HepG2 (cell line): ENCODE measurements around the gene ITLN2. TPM values are rescaled to one million over a fixed set of nuclear protein-coding genes. Genes with fewer than 3 reads are reported as not detected.

ENCODE experiments used
- ATAC-seq: fragments of 200-7000 bp; cut with Tn5 transposase; 3 replicates; pipeline ENCODE4 v1.9.1; 2020; ENCODE audit warnings: mild to moderate bottlenecking, moderate library complexity
- BruUV-seq: library from RNA; stranded (reverse); fragments of 400-500 nt; replicated peaks from 2 replicates; lab custom pipeline; 2021; lab: Mats Ljungman, UMichigan
- CTCF ChIA-PET: fragments of 300-600 bp; formaldehyde crosslinking; extraction: SDS; loops from one replicate; lab custom pipeline; 2021; ENCODE audit warnings: low total read pairs, inconsistent platforms, low intra/inter-chr PET ratio; lab: Yijun Ruan, JAX
- POLR2A ChIA-PET: fragments of 350-600 bp; sonication (Branson Sonifier 250); formaldehyde crosslinking; loops from one replicate; lab custom pipeline; 2020; ENCODE audit warnings: antibody characterized with exemption, inconsistent platforms; lab: Yijun Ruan, JAX
- DNase-seq: peaks from one replicate; pipeline ENCODE4 v3.0.0-alpha.2; 2015; ENCODE audit warnings: low spot score
- FAIRE-seq: peaks from 3 replicates; lab custom pipeline; 2011; peaks lifted over from hg19 to GRCh38; lab: Jason Lieb, UNC
- H2AFZ ChIP-seq: one replicate; pipeline ENCODE4 v1.6.1; 2011; ENCODE audit warnings: low read length, inconsistent platforms
- H3K27ac ChIP-seq: fragments of 300-600 bp; 3 replicates; pipeline ENCODE4 v1.8.0; 2011; ENCODE audit warnings: mixed run types, mild to moderate bottlenecking, mixed read lengths, low read length, inconsistent platforms; ENCODE audit not compliant: insufficient read depth; ENCODE audit errors: extremely low read length
- H3K27me3 ChIP-seq, 2 experiments: fragments of 200-600 bp in 1 of 2; 2 replicates in 1 of 2; 3 replicates in 1 of 2; pipeline versions ENCODE4 v1.6.0 to v1.8.0; 2011; ENCODE audit warnings: low read length in 2 of 2, mild to moderate bottlenecking in 2 of 2, moderate library complexity in 2 of 2, inconsistent platforms in 1 of 2; ENCODE audit not compliant: insufficient read depth in 2 of 2, control insufficient read depth in 1 of 2
- H3K36me3 ChIP-seq, 2 experiments: fragments of 200-600 bp in 1 of 2; replicated peaks in 1 of 2; 2 replicates in 1 of 2; 3 replicates in 1 of 2; pipeline versions ENCODE4 v1.5.1 to v1.8.0; 2011; ENCODE audit warnings: low read length in 2 of 2, inconsistent platforms in 1 of 2; ENCODE audit not compliant: insufficient read depth in 2 of 2, control insufficient read depth in 1 of 2
- H3K4me1 ChIP-seq: 2 replicates; pipeline ENCODE4 v1.5.1; 2012; ENCODE audit warnings: low read length, inconsistent platforms; ENCODE audit not compliant: insufficient read depth
- H3K4me2 ChIP-seq: 2 replicates; pipeline ENCODE4 v1.6.0; 2011; ENCODE audit warnings: low read depth, low read length, inconsistent platforms
- H3K4me3 ChIP-seq, 3 experiments: fragments of 200-600 bp in 1 of 3; sonication (generic), shearing (Covaris generic) in 1 of 3; replicated peaks in 1 of 3; 2 replicates each; pipeline ENCODE4 v1.5.1; 2011 to 2016; ENCODE audit warnings: low read length in 3 of 3, inconsistent platforms in 2 of 3, low read depth in 2 of 3, mild to moderate bottlenecking in 2 of 3, control low read depth in 1 of 3, mixed read lengths in 1 of 3; ENCODE audit not compliant: insufficient read depth in 1 of 3
- H3K79me2 ChIP-seq: one replicate; pipeline ENCODE4 v1.6.1; 2011; ENCODE audit warnings: low read length, inconsistent platforms; ENCODE audit not compliant: insufficient read depth
- H3K9ac ChIP-seq: 2 replicates; pipeline ENCODE4 v1.6.0; 2011; ENCODE audit warnings: mild to moderate bottlenecking, low read depth, low read length, inconsistent platforms; ENCODE audit not compliant: insufficient read depth
- H3K9me3 ChIP-seq: 2 replicates; pipeline ENCODE4 v1.5.1; 2012; ENCODE audit warnings: mild to moderate bottlenecking, low read length
- H4K20me1 ChIP-seq: 2 replicates; pipeline ENCODE4 v1.6.0; 2011; ENCODE audit warnings: inconsistent platforms, mild to moderate bottlenecking, low read length, moderate library complexity; ENCODE audit not compliant: insufficient read depth
- FOXM1 ChIP-seq: sonication (generic); formaldehyde crosslinking; IDR thresholded peaks from 2 replicates; pipeline ENCODE4 v1.5.0; 2020; ENCODE audit warnings: missing genetic modification reagents
- GTF3A ChIP-seq: sonication (generic); formaldehyde crosslinking; conservative IDR thresholded peaks from 2 replicates; pipeline ENCODE4 v1.4.0; 2020; ENCODE audit warnings: mild to moderate bottlenecking, missing genetic modification reagents
- ISX ChIP-seq: sonication (generic); formaldehyde crosslinking; conservative IDR thresholded peaks from 2 replicates; pipeline ENCODE4 v1.5.0; 2020; ENCODE audit warnings: missing genetic modification reagents
- KDM2A ChIP-seq: sonication (generic); formaldehyde crosslinking; IDR thresholded peaks from 2 replicates; pipeline ENCODE4 v1.4.0; 2020; ENCODE audit warnings: low read depth, missing genetic modification reagents, borderline replicate concordance
- KLF16 ChIP-seq, 2 experiments: sonication (generic) in 1 of 2; formaldehyde crosslinking in 1 of 2; IDR thresholded peaks; 2 replicates each; pipeline versions ENCODE4 v1.6.1 to v1.8.0; 2016 to 2023; ENCODE audit warnings: missing genetic modification reagents in 2 of 2, missing compliant biosample characterization in 1 of 2
- MAFF ChIP-seq: IDR thresholded peaks from 2 replicates; pipeline ENCODE4 v1.6.1; 2011; ENCODE audit warnings: low read depth, low read length, improper control_type of control experiment
- MIER2 ChIP-seq: IDR thresholded peaks from 2 replicates; pipeline ENCODE4 v1.6.1; 2016; ENCODE audit warnings: missing biosample characterization, missing genetic modification reagents
- NFKBIZ ChIP-seq: IDR thresholded peaks from 2 replicates; pipeline ENCODE4 v1.6.1; 2018; ENCODE audit warnings: missing genetic modification reagents, missing compliant biosample characterization
- NR3C1 ChIP-seq: sonication (generic); formaldehyde crosslinking; IDR thresholded peaks from 2 replicates; pipeline ENCODE4 v1.4.0; 2020; ENCODE audit warnings: missing genetic modification reagents
- PHF8 ChIP-seq: sonication (generic); formaldehyde crosslinking; IDR thresholded peaks from 2 replicates; pipeline ENCODE4 v1.5.0; 2020; ENCODE audit warnings: missing genetic modification reagents
- SMC3 ChIP-seq: IDR thresholded peaks from 2 replicates; pipeline ENCODE4 v1.6.1; 2011; ENCODE audit warnings: low read length, improper control_type of control experiment
- STAG1 ChIP-seq: sonication (generic); formaldehyde crosslinking; IDR thresholded peaks from 2 replicates; pipeline ENCODE4 v1.4.0; 2020; ENCODE audit warnings: missing genetic modification reagents
- STAT6 ChIP-seq: sonication (generic); formaldehyde crosslinking; IDR thresholded peaks from 2 replicates; pipeline ENCODE4 v1.4.0; 2020; ENCODE audit warnings: missing genetic modification reagents, mild to moderate bottlenecking, borderline replicate concordance
- TMF1 ChIP-seq: sonication (generic); formaldehyde crosslinking; IDR thresholded peaks from 2 replicates; pipeline ENCODE4 v1.8.1; 2022; ENCODE audit warnings: low read depth, missing genetic modification reagents
- XRCC5 ChIP-seq: fragments of 200-400 bp; formaldehyde crosslinking; optimal IDR thresholded peaks from 2 replicates; pipeline ENCODE3; 2017; ENCODE audit warnings: mild to moderate bottlenecking, low read length
- ZNF24 ChIP-seq: fragments of 450-650 bp; IDR thresholded peaks from 2 replicates; pipeline ENCODE4 v1.6.1; 2017; ENCODE audit warnings: antibody characterized with exemption, mild to moderate bottlenecking
- ZNF292 ChIP-seq: sonication (generic); formaldehyde crosslinking; IDR thresholded peaks from 2 replicates; pipeline ENCODE4 v1.8.1; 2022; ENCODE audit warnings: mild to moderate bottlenecking, low read depth, missing genetic modification reagents, borderline replicate concordance
- ZNF335 ChIP-seq: sonication (generic); formaldehyde crosslinking; IDR thresholded peaks from 2 replicates; pipeline ENCODE4 v1.4.0; 2020; ENCODE audit warnings: missing genetic modification reagents
- ZNF597 ChIP-seq: sonication (generic); formaldehyde crosslinking; IDR thresholded peaks from 2 replicates; pipeline ENCODE4 v1.5.0; 2020; ENCODE audit warnings: missing genetic modification reagents
- ZSCAN5A ChIP-seq: sonication (generic); formaldehyde crosslinking; IDR thresholded peaks from 2 replicates; pipeline ENCODE4 v1.8.0; 2022; ENCODE audit warnings: mild to moderate bottlenecking, missing genetic modification reagents, borderline replicate concordance
- WGBS: methylation state at CpG from one replicate; pipeline ENCODE4 v1.1.6; 2017; ENCODE audit warnings: low lambda C conversion rate; 5-methylcytosine and 5-hydroxymethylcytosine counted together
- in situ Hi-C: cut with HindIII; loops from 2 replicates; pipeline ENCODE4 v1.10.0; 2017; ENCODE audit warnings: low pct_unique_long_range_greater_than_20kb; ENCODE audit not compliant: extremely low pct_ligation_motif_present
- intact Hi-C: fragments of 100-400 bp; cut with micrococcal nuclease; formaldehyde crosslinking; loops from one replicate; pipeline ENCODE4 v1.10.0; 2022; ENCODE audit not compliant: unreplicated experiment
- polyA plus RNA-seq, 8 experiments: library from polyadenylated mRNA; depleted of rRNA in 3 of 8; stranded (reverse) in 7 of 8; unstranded in 1 of 8; fragments of >200 nt; fragmentation: Illumina TruSeq in 4 of 8; extraction: Trizol in 4 of 8; gene quantifications; 2 replicates each; pipeline versions ENCODE4 v1.2.1 to v1.2.3, GENCODE V29; 2011 to 2016; ENCODE audit warnings: low read depth in 4 of 8, missing spikeins in 1 of 8, mixed read lengths in 1 of 8; ENCODE audit not compliant: insufficient read depth in 1 of 8
- total RNA-seq, 5 experiments: library from RNA; depleted of rRNA; stranded (reverse); fragments of >200 nt; fragmentation: Illumina TruSeq; extraction: Trizol; gene quantifications; 2 replicates each; pipeline ENCODE4 v1.2.3, GENCODE V29; 2016; ENCODE audit warnings: low read depth in 1 of 5

Gene ITLN2
- total and polyA plus RNA-seq, 2 of the 13 experiments (the other 11 are each of a cell fraction or from before 2014, with no cell fraction given) = not detected

- H3K9ac ChIP-seq = no peak overlapping the region
- no peak overlapping the region for H3K4me3 ChIP-seq
- H3K27ac ChIP-seq = no peak overlapping the region
- H3K4me2 ChIP-seq = no peak overlapping the region
- H3K27me3 ChIP-seq = no peaks in the 10 kb centered on the region
- H3K36me3 ChIP-seq = peaks cover 21 to 37% of the 10 kb centered on the region in 2 experiments; a peak in 4 of 5 replicates
- CTCF ChIA-PET = interaction anchor here (0.8 to 1.9 kb wide), 5 partner anchors 23 to 100 kb away, joined by 3 to 16 read pairs (median 4); partner anchors contain the start of genes F11R and KLHDC9
- no TSS peak for BruUV-seq
- H2AFZ ChIP-seq = no peak overlapping the region
- in situ Hi-C loops = loop anchor here (10.0 kb wide), 1 partner anchor 97 kb away; the partner anchor contains the start of gene KLHDC9
- WGBS = 100% methylated on average over 1 of the region's 1 CpG
- H3K9me3 ChIP-seq = no peaks in the 10 kb centered on the region
- DNase-seq (peak; percentile 61), FAIRE-seq (peak; percentile 84), ATAC-seq (peak; percentile 95)
- H3K79me2 ChIP-seq = no peaks in the 10 kb centered on the region
- POLR2A ChIA-PET = interaction anchor here (1.0 to 1.6 kb wide), 4 partner anchors 14 to 48 kb away, joined by 4 to 18 read pairs (median 8); partner anchors contain the start of genes F11R and USF1
- intact Hi-C loops = loop anchor here (1.0 to 10.0 kb wide), 4 partner anchors 23 to 137 kb away; partner anchors contain the start of genes DEDD and USF1
- H4K20me1 ChIP-seq = no peaks in the 10 kb centered on the region
- H3K4me1 ChIP-seq = peaks cover 11% of the 10 kb centered on the region
- TF ChIP-seq ISX (CRISPR knock-in tag) (no peak), MAFF (no peak), MIER2 (no peak), ZNF24 (no peak), XRCC5 (peak; percentile 61), TMF1 (no peak), STAG1 (CRISPR knock-in tag) (peak; percentile 80), ZNF335 (CRISPR knock-in tag) (no peak), NR3C1 (CRISPR knock-in tag) (no peak), ZNF292 (CRISPR knock-in tag) (no peak), ZSCAN5A (no peak), ZNF597 (CRISPR knock-in tag) (no peak), KLF16 (CRISPR knock-in tag; IDR thresholded peaks at IDR 0.05) (peak in 1 of 2 experiments; percentile 29; a peak in 1 of 4 replicates), SMC3 (peak; percentile 87), NFKBIZ (CRISPR knock-in tag) (no peak), STAT6 (CRISPR knock-in tag) (no peak), PHF8 (CRISPR knock-in tag) (0 out of 2 replicates have a peak, but pooled peaks have one; percentile 13), KDM2A (CRISPR knock-in tag) (peak; percentile 50; the same call in 1 of the 2 replicates), FOXM1 (CRISPR knock-in tag) (no peak), GTF3A (CRISPR knock-in tag) (no peak)
Observed at GRCh38 chr1:160997323-160998038, 42.9 kb upstream of the ITLN2 start.
